BJ (cell line): ENCODE measurements around the gene CAPNS2. TPM values are rescaled to one million over a fixed set of nuclear protein-coding genes. Genes with fewer than 3 reads are reported as not detected.

ENCODE experiments used
- CTCF ChIA-PET: fragments of 350-600 bp; formaldehyde crosslinking; extraction: SDS; loops from one replicate; lab custom pipeline; 2021; ENCODE audit warnings: antibody characterized with exemption, inconsistent platforms; lab: Yijun Ruan, JAX
- POLR2A ChIA-PET: fragments of 300-600 bp; sonication (Branson Sonifier 250); formaldehyde crosslinking; extraction: SDS; loops from one replicate; lab custom pipeline; 2021; ENCODE audit warnings: antibody characterized with exemption; lab: Charles Lee
- DNase-seq: peaks from one replicate; pipeline ENCODE4 v3.0.0-alpha.2; 2011; ENCODE audit warnings: low read depth
- H3K27me3 ChIP-seq: 2 replicates; pipeline ENCODE4 v1.6.0; 2011; ENCODE audit warnings: low read length; ENCODE audit not compliant: control insufficient read depth, insufficient read depth
- H3K36me3 ChIP-seq: 2 replicates; pipeline ENCODE4 v1.5.1; 2011; ENCODE audit warnings: low read length; ENCODE audit not compliant: control insufficient read depth, insufficient read depth
- H3K4me3 ChIP-seq: 2 replicates; pipeline ENCODE4 v1.5.1; 2011; ENCODE audit warnings: low read depth, mild to moderate bottlenecking, control low read depth, low read length
- polyA minus RNA-seq: library from RNA; depleted of rRNA, polyadenylated mRNA; stranded (reverse); fragments of >200 nt; gene quantifications from 2 replicates; pipeline ENCODE4 v1.2.3, GENCODE V29; 2011; rRNA and poly(A)+ RNA removed
- polyA plus RNA-seq: library from polyadenylated mRNA; depleted of rRNA; stranded (reverse); fragments of >200 nt; gene quantifications from 2 replicates; pipeline ENCODE4 v1.2.3, GENCODE V29; 2011; rRNA removed
- TF ChIP-seq, protein P1 (sequence below): IDR thresholded peaks from 2 replicates; pipeline ENCODE4 v1.5.1; 2011; ENCODE audit warnings: low read depth, mild to moderate bottlenecking, control low read depth, inconsistent platforms, low read length, moderate library complexity; ENCODE audit not compliant: insufficient read depth

Gene CAPNS2
- 0.12 TPM in 1 of 2 replicates, not detected in the other for polyA plus RNA-seq
- 0.66 and 0.67 TPM in 2 replicates for polyA minus RNA-seq

- Histone ChIP-seq H3K4me3 (no peak within 1 kb of the TSS), H3K27me3 (no peaks in the 10 kb centered on the region), H3K36me3 (no peaks in the 10 kb centered on the region)
- POLR2A ChIA-PET = no interaction called here
- CTCF ChIA-PET = interaction anchor here (1.0 to 2.4 kb wide), 3 partner anchors 10 to 135 kb away, joined by 3 to 7 read pairs (median 4); no protein-coding TSS in a partner anchor
- no peak for DNase-seq
- TF ChIP-seq, protein P1, sequence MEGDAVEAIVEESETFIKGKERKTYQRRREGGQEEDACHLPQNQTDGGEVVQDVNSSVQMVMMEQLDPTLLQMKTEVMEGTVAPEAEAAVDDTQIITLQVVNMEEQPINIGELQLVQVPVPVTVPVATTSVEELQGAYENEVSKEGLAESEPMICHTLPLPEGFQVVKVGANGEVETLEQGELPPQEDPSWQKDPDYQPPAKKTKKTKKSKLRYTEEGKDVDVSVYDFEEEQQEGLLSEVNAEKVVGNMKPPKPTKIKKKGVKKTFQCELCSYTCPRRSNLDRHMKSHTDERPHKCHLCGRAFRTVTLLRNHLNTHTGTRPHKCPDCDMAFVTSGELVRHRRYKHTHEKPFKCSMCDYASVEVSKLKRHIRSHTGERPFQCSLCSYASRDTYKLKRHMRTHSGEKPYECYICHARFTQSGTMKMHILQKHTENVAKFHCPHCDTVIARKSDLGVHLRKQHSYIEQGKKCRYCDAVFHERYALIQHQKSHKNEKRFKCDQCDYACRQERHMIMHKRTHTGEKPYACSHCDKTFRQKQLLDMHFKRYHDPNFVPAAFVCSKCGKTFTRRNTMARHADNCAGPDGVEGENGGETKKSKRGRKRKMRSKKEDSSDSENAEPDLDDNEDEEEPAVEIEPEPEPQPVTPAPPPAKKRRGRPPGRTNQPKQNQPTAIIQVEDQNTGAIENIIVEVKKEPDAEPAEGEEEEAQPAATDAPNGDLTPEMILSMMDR = no peak
Observed at GRCh38 chr16:55566432-55567175, at the start of gene CAPNS2. CAPNS2 (plus strand) TSS chr16:55566684; CDS start chr16:55566757, 73 bp downstream.

DNA sequence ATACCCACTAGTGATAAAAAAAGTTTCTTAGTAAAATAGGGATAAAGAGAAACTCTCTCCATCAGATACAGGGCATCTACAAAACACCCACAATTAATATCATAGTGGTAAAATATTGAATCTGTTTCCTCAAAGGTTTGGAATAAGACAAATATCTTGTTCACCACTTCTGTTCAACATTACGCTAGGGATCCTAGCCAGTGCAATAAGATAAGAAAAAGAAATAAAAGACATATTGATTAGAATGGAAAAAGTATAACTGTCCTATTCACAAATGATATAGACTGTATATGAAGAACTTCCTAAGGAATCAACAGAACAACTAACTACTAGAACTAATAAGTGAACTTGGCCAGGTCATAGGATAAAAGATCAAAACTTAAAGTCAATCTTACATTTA is 44.7 kb upstream of the CAPNS2 start:
- H3K36me3 ChIP-seq = no peaks in the 10 kb centered on the region
- DNase-seq = no peak
- no peaks in the 10 kb centered on the region for H3K27me3 ChIP-seq
- ChIA-PET POLR2A (no interaction called here), CTCF (no interaction called here)
- H3K4me3 ChIP-seq = no peak overlapping the region
- TF ChIP-seq, protein P1 = no peak

DNA sequence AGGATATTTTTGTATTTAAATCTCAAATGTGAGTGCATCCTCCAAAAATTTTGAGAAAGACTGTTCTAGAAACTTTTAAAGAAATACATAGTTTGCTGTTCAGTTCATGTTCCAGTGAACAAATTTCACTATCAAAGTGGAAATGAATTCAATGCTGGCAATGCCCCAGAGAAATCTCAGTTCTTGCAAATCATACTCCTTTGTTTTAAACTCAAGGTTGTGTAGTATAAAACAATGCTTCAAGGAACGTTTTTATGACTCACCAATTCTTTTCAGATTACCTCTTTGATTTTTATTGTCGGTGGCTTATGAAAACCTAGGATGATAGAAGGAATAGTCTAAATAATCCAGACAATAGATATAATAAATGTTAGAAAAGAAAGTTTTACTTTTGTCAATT is 40.0 kb upstream of the CAPNS2 start:
- TF ChIP-seq, protein P1 = no peak
- no peak overlapping the region for H3K4me3 ChIP-seq
- H3K36me3 ChIP-seq = no peaks in the 10 kb centered on the region
- DNase-seq = no peak
- ChIA-PET CTCF (interaction anchor here (1.2 kb wide), 1 partner anchor 12 kb away, joined by 3 read pairs; no protein-coding TSS in a partner anchor), POLR2A (no interaction called here)
- no peaks in the 10 kb centered on the region for H3K27me3 ChIP-seq

DNA sequence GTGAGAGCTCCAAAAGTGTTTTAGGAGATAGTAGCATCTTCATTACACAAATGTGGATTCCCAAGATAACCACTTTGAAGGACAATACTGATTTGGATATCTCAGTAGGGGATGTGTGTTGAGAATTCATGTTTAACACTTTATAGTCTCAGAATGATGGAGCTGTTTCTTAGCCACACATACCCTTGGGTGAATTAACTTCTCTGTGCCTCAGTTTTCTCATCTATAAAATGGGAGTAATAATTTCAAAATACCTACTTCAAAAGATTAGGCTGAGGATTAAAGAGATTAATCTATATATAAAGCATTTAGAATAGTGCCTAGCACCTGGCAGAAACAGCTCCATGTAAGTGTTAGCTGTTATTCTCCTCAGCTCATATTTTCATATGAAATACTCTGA is 38.6 kb upstream of the CAPNS2 start:
- CTCF ChIA-PET = interaction anchor here (0.9 kb wide), 1 partner anchor 63 kb away, joined by 6 read pairs; no protein-coding TSS in a partner anchor
- TF ChIP-seq, protein P1 = no peak
- Histone ChIP-seq H3K36me3 (no peaks in the 10 kb centered on the region), H3K27me3 (no peaks in the 10 kb centered on the region), H3K4me3 (no peak overlapping the region)
- no peak for DNase-seq
- POLR2A ChIA-PET = no interaction called here

DNA sequence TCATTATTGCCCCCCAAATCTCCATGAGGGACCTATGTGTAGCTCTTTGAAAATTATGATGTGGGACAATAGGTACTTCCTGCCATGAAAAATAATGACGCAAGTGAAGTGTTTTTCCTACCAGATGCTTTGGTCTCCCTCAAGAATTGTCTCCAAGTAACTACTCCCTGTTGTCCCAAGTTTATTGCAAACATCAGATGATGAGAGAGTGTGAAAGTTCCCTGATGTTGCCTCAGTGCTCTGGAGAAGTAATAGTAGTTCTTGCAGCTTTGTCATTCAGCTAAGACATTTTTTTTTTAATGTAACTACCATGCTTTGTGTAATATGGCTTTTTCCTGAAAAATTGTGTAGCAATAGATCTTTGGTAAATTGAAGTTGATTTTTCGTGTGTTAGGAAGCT is 37.5 kb upstream of the CAPNS2 start:
- H3K36me3 ChIP-seq = no peaks in the 10 kb centered on the region
- ChIA-PET POLR2A (no interaction called here), CTCF (no interaction called here)
- H3K27me3 ChIP-seq = no peaks in the 10 kb centered on the region
- H3K4me3 ChIP-seq = no peak overlapping the region
- TF ChIP-seq, protein P1 = no peak
- peak; percentile 69 for DNase-seq
